Measurements from ENCODE around the gene WDR31. TPM values are rescaled to one million over a fixed set of nuclear protein-coding genes. Genes with fewer than 3 reads are reported as not detected.
A peak's percentile ranks its signal among the peaks of the same experiment; 100 is the strongest.

Gene WDR31
- polyA plus RNA-seq, 2 of the 4 experiments (the other 2 are of a cell fraction): 1.9 to 2.9 TPM

DNA sequence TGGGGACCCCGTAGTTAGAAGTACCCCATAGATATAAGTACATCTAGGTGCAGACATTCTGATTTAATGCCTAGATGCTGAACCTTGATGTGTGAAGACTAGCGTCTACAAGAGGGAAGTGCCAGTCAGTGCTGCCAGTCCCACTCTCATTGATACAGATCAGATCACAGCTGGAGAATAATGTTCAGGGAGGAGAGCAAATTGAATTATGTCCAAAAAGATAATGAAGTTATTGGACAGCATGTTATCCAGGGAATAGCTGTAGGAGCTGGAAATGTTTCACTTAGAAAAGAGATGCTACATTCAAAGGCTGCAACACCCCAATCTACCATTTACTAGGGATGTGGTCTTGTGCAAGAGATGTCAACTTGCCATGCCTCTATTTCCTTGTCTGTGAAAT, 21.0 kb downstream of the WDR31 start:
- FAIRE-seq: no peak
- no peak overlapping the region for H3K4me2 ChIP-seq
- TF ChIP-seq RFX5 (IDR thresholded peaks at IDR 0.05) (no peak), KDM1A (IDR thresholded peaks at IDR 0.05; ENCODE audit: low read depth) (no peak), FOSB (CRISPR knock-in tag; IDR thresholded peaks at IDR 0.05) (no peak), CHD2 (IDR thresholded peaks at IDR 0.05; ENCODE audit: low read length, partially characterized antibody) (no peak), HDAC2 (IDR thresholded peaks at IDR 0.05) (no peak), JUN (IDR thresholded peaks at IDR 0.05) (no peak), RAD21 (conservative IDR thresholded peaks at IDR 0.05 in 1 of 2, IDR thresholded peaks at IDR 0.05 in 1 of 2) (no peak), CBX2 (IDR thresholded peaks at IDR 0.05; ENCODE audit: borderline replicate concordance, low read depth) (no peak), HMGXB4 (CRISPR knock-in tag; IDR thresholded peaks at IDR 0.05; ENCODE audit: borderline replicate concordance) (no peak), CHD4 (IDR thresholded peaks at IDR 0.05; ENCODE audit: borderline replicate concordance) (no peak)
- TF ChIP-seq, protein P1, sequence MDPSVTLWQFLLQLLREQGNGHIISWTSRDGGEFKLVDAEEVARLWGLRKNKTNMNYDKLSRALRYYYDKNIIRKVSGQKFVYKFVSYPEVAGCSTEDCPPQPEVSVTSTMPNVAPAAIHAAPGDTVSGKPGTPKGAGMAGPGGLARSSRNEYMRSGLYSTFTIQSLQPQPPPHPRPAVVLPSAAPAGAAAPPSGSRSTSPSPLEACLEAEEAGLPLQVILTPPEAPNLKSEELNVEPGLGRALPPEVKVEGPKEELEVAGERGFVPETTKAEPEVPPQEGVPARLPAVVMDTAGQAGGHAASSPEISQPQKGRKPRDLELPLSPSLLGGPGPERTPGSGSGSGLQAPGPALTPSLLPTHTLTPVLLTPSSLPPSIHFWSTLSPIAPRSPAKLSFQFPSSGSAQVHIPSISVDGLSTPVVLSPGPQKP (IDR thresholded peaks at IDR 0.05; ENCODE audit: low read depth, low read length): no peak
- 60% methylated on average over 2 of the region's 2 CpGs for WGBS (ENCODE audit: missing lambda C conversion rate)
- no peak overlapping the region for H3K4me3 ChIP-seq
- POLR2A ChIA-PET: no interaction called here
- ATAC-seq: no peak
- CTCF ChIA-PET: interaction anchor here (1.4 to 4.3 kb wide), 6 partner anchors 10 to 339 kb away, joined by 3 to 13 read pairs (median 6); no protein-coding TSS in a partner anchor
- H3K9me3 ChIP-seq: no peaks in the 10 kb centered on the region
- H3K4me1 ChIP-seq: no peaks in the 10 kb centered on the region
- DNase-seq (ENCODE audit: low read depth in 1 of 2, low spot score in 1 of 2): no peak
- H3K27ac ChIP-seq: no peak overlapping the region

GRCh38 chr9:113317777-113318176, 22.3 kb downstream of the WDR31 start:
- DNase-seq (ENCODE audit: low read depth in 1 of 2, low spot score in 1 of 2) (no peak), ATAC-seq (peak; percentile 50 to 61; a peak in 3 of 6 replicates), FAIRE-seq (no peak)
- H3K9me3 ChIP-seq: no peaks in the 10 kb centered on the region
- CTCF ChIA-PET: interaction anchor here (0.8 to 4.3 kb wide), 9 partner anchors 10 to 341 kb away, joined by 3 to 13 read pairs (median 5); partner anchors contain the start of genes ALAD, CDC26, PRPF4 and WDR31
- H3K4me3 ChIP-seq: no peak overlapping the region
- H3K27ac ChIP-seq: no peak overlapping the region
- 20% methylated on average over 2 of the region's 2 CpGs for WGBS (ENCODE audit: missing lambda C conversion rate)
- TF ChIP-seq KDM1A (IDR thresholded peaks at IDR 0.05; ENCODE audit: low read depth) (no peak), EHF (CRISPR knock-in tag; IDR thresholded peaks at IDR 0.05) (no peak), MAFK (IDR thresholded peaks at IDR 0.05; ENCODE audit: partially characterized antibody) (no peak), BHLHE40 (IDR thresholded peaks at IDR 0.05; ENCODE audit: low read depth, low read length) (no peak), TFCP2L1 (CRISPR knock-in tag; IDR thresholded peaks at IDR 0.05) (no peak), POLR2A (IDR thresholded peaks at IDR 0.05; ENCODE audit: low read length) (no peak), BCL3 (IDR thresholded peaks at IDR 0.05) (no peak), POLR2AphosphoS2 (conservative IDR thresholded peaks at IDR 0.05; ENCODE audit: low read length) (no peak), JUN (IDR thresholded peaks at IDR 0.05) (no peak), SREBF2 (IDR thresholded peaks at IDR 0.05) (no peak), MAZ (IDR thresholded peaks at IDR 0.05; ENCODE audit: borderline replicate concordance, low read depth, low read length) (no peak), ZFP36 (IDR thresholded peaks at IDR 0.05; ENCODE audit: borderline replicate concordance, partially characterized antibody) (no peak), ZNF302 (CRISPR knock-in tag; IDR thresholded peaks at IDR 0.05) (no peak)
- TF ChIP-seq, protein P2, sequence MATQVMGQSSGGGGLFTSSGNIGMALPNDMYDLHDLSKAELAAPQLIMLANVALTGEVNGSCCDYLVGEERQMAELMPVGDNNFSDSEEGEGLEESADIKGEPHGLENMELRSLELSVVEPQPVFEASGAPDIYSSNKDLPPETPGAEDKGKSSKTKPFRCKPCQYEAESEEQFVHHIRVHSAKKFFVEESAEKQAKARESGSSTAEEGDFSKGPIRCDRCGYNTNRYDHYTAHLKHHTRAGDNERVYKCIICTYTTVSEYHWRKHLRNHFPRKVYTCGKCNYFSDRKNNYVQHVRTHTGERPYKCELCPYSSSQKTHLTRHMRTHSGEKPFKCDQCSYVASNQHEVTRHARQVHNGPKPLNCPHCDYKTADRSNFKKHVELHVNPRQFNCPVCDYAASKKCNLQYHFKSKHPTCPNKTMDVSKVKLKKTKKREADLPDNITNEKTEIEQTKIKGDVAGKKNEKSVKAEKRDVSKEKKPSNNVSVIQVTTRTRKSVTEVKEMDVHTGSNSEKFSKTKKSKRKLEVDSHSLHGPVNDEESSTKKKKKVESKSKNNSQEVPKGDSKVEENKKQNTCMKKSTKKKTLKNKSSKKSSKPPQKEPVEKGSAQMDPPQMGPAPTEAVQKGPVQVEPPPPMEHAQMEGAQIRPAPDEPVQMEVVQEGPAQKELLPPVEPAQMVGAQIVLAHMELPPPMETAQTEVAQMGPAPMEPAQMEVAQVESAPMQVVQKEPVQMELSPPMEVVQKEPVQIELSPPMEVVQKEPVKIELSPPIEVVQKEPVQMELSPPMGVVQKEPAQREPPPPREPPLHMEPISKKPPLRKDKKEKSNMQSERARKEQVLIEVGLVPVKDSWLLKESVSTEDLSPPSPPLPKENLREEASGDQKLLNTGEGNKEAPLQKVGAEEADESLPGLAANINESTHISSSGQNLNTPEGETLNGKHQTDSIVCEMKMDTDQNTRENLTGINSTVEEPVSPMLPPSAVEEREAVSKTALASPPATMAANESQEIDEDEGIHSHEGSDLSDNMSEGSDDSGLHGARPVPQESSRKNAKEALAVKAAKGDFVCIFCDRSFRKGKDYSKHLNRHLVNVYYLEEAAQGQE (IDR thresholded peaks at IDR 0.05): no peak
- TF ChIP-seq, protein P3, sequence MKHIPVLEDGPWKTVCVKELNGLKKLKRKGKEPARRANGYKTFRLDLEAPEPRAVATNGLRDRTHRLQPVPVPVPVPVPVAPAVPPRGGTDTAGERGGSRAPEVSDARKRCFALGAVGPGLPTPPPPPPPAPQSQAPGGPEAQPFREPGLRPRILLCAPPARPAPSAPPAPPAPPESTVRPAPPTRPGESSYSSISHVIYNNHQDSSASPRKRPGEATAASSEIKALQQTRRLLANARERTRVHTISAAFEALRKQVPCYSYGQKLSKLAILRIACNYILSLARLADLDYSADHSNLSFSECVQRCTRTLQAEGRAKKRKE (CRISPR knock-in tag; IDR thresholded peaks at IDR 0.05; ENCODE audit: low read depth): no peak
- TF ChIP-seq, protein P4, sequence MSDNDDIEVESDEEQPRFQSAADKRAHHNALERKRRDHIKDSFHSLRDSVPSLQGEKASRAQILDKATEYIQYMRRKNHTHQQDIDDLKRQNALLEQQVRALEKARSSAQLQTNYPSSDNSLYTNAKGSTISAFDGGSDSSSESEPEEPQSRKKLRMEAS (IDR thresholded peaks at IDR 0.05): no peak
- POLR2A ChIA-PET: no interaction called here
- no peaks in the 10 kb centered on the region for H3K4me1 ChIP-seq
- H3K4me2 ChIP-seq: no peak overlapping the region

Measured in A549 (cell line).